HEK293T (cell line): ENCODE measurements around the gene VWA5B2.

ENCODE experiments used
- ARNT ChIP-seq: fragments of 450-650 bp; IDR thresholded peaks from 2 replicates; pipeline ENCODE4 v1.6.1; 2017; ENCODE audit warnings: mild to moderate bottlenecking
- BHLHE40 ChIP-seq: fragments of 450-650 bp; IDR thresholded peaks from 2 replicates; pipeline ENCODE4 v1.6.1; 2016; ENCODE audit warnings: mild to moderate bottlenecking, moderate library complexity, borderline replicate concordance
- CTBP1 ChIP-seq: fragments of 450-650 bp; IDR thresholded peaks from 2 replicates; pipeline ENCODE4 v1.6.1; 2016; ENCODE audit warnings: borderline replicate concordance
- FOXM1 ChIP-seq: fragments of 450-650 bp; IDR thresholded peaks from 2 replicates; pipeline ENCODE4 v1.6.1; 2017; ENCODE audit warnings: mild to moderate bottlenecking, borderline replicate concordance
- HDGF ChIP-seq: fragments of 450-650 bp; IDR thresholded peaks from 2 replicates; pipeline ENCODE4 v1.6.1; 2017; ENCODE audit warnings: antibody characterized with exemption, borderline replicate concordance
- PKNOX1 ChIP-seq: fragments of 450-650 bp; IDR thresholded peaks from 2 replicates; pipeline ENCODE4 v1.6.1; 2016
- SP1 ChIP-seq: fragments of 450-650 bp; IDR thresholded peaks from 2 replicates; pipeline ENCODE4 v1.6.1; 2017
- TARDBP ChIP-seq: fragments of 450-650 bp; IDR thresholded peaks from 2 replicates; pipeline ENCODE4 v1.6.1; 2016

- TF ChIP-seq CTBP1 (no peak), ARNT (no peak), PKNOX1 (no peak), HDGF (no peak), FOXM1 (no peak), TARDBP (no peak), BHLHE40 (no peak), SP1 (no peak)
Observed at GRCh38 chr3:184228376-184229137, 828 bp upstream of the VWA5B2 start.
